ENCODE measurements around the gene GRK3.

GRK3 gene

GRCh38 chr22:25645266-25645665, 80.8 kb downstream of the GRK3 start:
- Mint-ChIP-seq H3K4me1 (peaks cover 36% of the 10 kb centered on the region), H3K27ac (peak overlapping the region in 1 of 2 donors; percentile 69)
- no peak for DNase-seq

GRCh38 chr22:25645964-25646363, 81.5 kb downstream of the GRK3 start:
- ATAC-seq: no peak
- Mint-ChIP-seq H3K27ac (peak overlapping the region in 1 of 2 donors; percentile 30), H3K4me3 (no peak overlapping the region), H3K27me3 (no peaks in the 10 kb centered on the region), H3K9me3 (peaks cover 0 to 6% of the 10 kb centered on the region in 2 donors), H3K4me1 (peaks cover 36% of the 10 kb centered on the region)
- DNase-seq: no peak

More at GRCh38 chr22:25645266-25645665, 80.8 kb downstream of the GRK3 start:
- H3K27me3 Mint-ChIP-seq: no peaks in the 10 kb centered on the region
- ATAC-seq: no peak
- no peak overlapping the region for H3K4me3 Mint-ChIP-seq
- H3K9me3 Mint-ChIP-seq: peaks cover 0 to 6% of the 10 kb centered on the region in 2 donors

- Mint-ChIP-seq H3K27ac (no peak overlapping the region), H3K4me3 (no peak overlapping the region), H3K4me1 (peaks cover 7% of the 10 kb centered on the region), H3K27me3 (no peaks in the 10 kb centered on the region), H3K9me3 (no peaks in the 10 kb centered on the region)
- DNase-seq (no peak), ATAC-seq (no peak)
Measured at GRCh38 chr22:25650833-25651232, 86.4 kb downstream of the GRK3 start.

GRCh38 chr22:25651332-25652085, 87.0 kb downstream of the GRK3 start:
- Mint-ChIP-seq H3K9me3 (no peaks in the 10 kb centered on the region), H3K27me3 (no peaks in the 10 kb centered on the region), H3K4me1 (peaks cover under 1% of the 10 kb centered on the region), H3K4me3 (no peak overlapping the region), H3K27ac (no peak overlapping the region)
- no peak for ATAC-seq
- DNase-seq: no peak

- Mint-ChIP-seq H3K4me1 (peaks cover 5% of the 10 kb centered on the region), H3K4me3 (no peak overlapping the region), H3K27me3 (no peaks in the 10 kb centered on the region), H3K27ac (no peak overlapping the region), H3K9me3 (no peaks in the 10 kb centered on the region)
- ATAC-seq (no peak), DNase-seq (no peak)
Measured at GRCh38 chr22:25654676-25655075, 90.2 kb downstream of the GRK3 start.

- Mint-ChIP-seq H3K4me3 (no peak overlapping the region), H3K27ac (no peak overlapping the region), H3K27me3 (no peaks in the 10 kb centered on the region), H3K9me3 (no peaks in the 10 kb centered on the region), H3K4me1 (peaks cover 5% of the 10 kb centered on the region)
- ATAC-seq (no peak), DNase-seq (no peak)
Measured at GRCh38 chr22:25655371-25655935, 91.0 kb downstream of the GRK3 start.

GRCh38 chr22:25656724-25657123, 92.2 kb downstream of the GRK3 start:
- Mint-ChIP-seq H3K27ac (no peak overlapping the region), H3K9me3 (no peaks in the 10 kb centered on the region), H3K27me3 (no peaks in the 10 kb centered on the region), H3K4me3 (no peak overlapping the region), H3K4me1 (peaks cover 5% of the 10 kb centered on the region)
- DNase-seq (no peak), ATAC-seq (no peak)

GRCh38 chr22:25658633-25659032, 94.2 kb downstream of the GRK3 start:
- Mint-ChIP-seq H3K27ac (no peak overlapping the region), H3K9me3 (no peaks in the 10 kb centered on the region), H3K4me1 (peaks cover 5% of the 10 kb centered on the region), H3K4me3 (no peak overlapping the region), H3K27me3 (no peaks in the 10 kb centered on the region)
- ATAC-seq (no peak), DNase-seq (no peak)

GRCh38 chr22:25659413-25659812, 94.9 kb downstream of the GRK3 start:
- Mint-ChIP-seq H3K27me3 (no peaks in the 10 kb centered on the region), H3K27ac (no peak overlapping the region), H3K4me3 (no peak overlapping the region), H3K4me1 (peaks cover 5% of the 10 kb centered on the region), H3K9me3 (no peaks in the 10 kb centered on the region)
- no peak for DNase-seq
- ATAC-seq: no peak

- peaks cover 5% of the 10 kb centered on the region for H3K4me1 Mint-ChIP-seq
- ATAC-seq: no peak
- no peak for DNase-seq
- H3K9me3 Mint-ChIP-seq: no peaks in the 10 kb centered on the region
- H3K27ac Mint-ChIP-seq: no peak overlapping the region
- H3K27me3 Mint-ChIP-seq: no peaks in the 10 kb centered on the region
- H3K4me3 Mint-ChIP-seq: no peak overlapping the region
Measured at GRCh38 chr22:25660336-25660735, 95.9 kb downstream of the GRK3 start.

GRCh38 chr22:25661073-25661472, 96.6 kb downstream of the GRK3 start:
- Mint-ChIP-seq H3K27ac (no peak overlapping the region), H3K27me3 (no peaks in the 10 kb centered on the region), H3K4me1 (peaks cover 7% of the 10 kb centered on the region), H3K9me3 (no peaks in the 10 kb centered on the region), H3K4me3 (no peak overlapping the region)
- ATAC-seq: no peak
- no peak for DNase-seq

GRCh38 chr22:25663654-25664053, 99.2 kb downstream of the GRK3 start:
- Mint-ChIP-seq H3K27me3 (no peaks in the 10 kb centered on the region), H3K9me3 (no peaks in the 10 kb centered on the region), H3K4me1 (peaks cover 10% of the 10 kb centered on the region), H3K4me3 (no peak overlapping the region), H3K27ac (no peak overlapping the region)
- no peak for ATAC-seq
- DNase-seq: no peak

- no peak overlapping the region for H3K27ac Mint-ChIP-seq
- no peak overlapping the region for H3K4me3 Mint-ChIP-seq
- ATAC-seq (no peak), DNase-seq (no peak)
- no peaks in the 10 kb centered on the region for H3K9me3 Mint-ChIP-seq
- H3K4me1 Mint-ChIP-seq: peaks cover 10% of the 10 kb centered on the region
- no peaks in the 10 kb centered on the region for H3K27me3 Mint-ChIP-seq
Measured at GRCh38 chr22:25666308-25666707, 101.8 kb downstream of the GRK3 start.

GRCh38 chr22:25668437-25668836, 104.0 kb downstream of the GRK3 start:
- Mint-ChIP-seq H3K27me3 (no peaks in the 10 kb centered on the region), H3K4me3 (no peak overlapping the region), H3K4me1 (peaks cover 19% of the 10 kb centered on the region), H3K27ac (no peak overlapping the region), H3K9me3 (no peaks in the 10 kb centered on the region)
- DNase-seq (no peak), ATAC-seq (no peak)

- Mint-ChIP-seq H3K4me1 (peaks cover 19% of the 10 kb centered on the region), H3K27ac (peak overlapping the region; percentile 10 to 67)
- ATAC-seq: no peak
Measured at GRCh38 chr22:25669253-25670069, 105.0 kb downstream of the GRK3 start.

GRCh38 chr22:25670070-25670461, 105.6 kb downstream of the GRK3 start:
- DNase-seq (no peak), ATAC-seq (no peak)
- H3K27ac Mint-ChIP-seq: peak overlapping the region in 1 of 2 donors; percentile 67
- H3K4me3 Mint-ChIP-seq: no peak overlapping the region
- H3K4me1 Mint-ChIP-seq: peaks cover 19% of the 10 kb centered on the region
- no peaks in the 10 kb centered on the region for H3K9me3 Mint-ChIP-seq
- H3K27me3 Mint-ChIP-seq: no peaks in the 10 kb centered on the region

More at GRCh38 chr22:25669253-25670069, 105.0 kb downstream of the GRK3 start:
- H3K4me3 Mint-ChIP-seq: no peak overlapping the region
- H3K27me3 Mint-ChIP-seq: no peaks in the 10 kb centered on the region
- no peak for DNase-seq
- no peaks in the 10 kb centered on the region for H3K9me3 Mint-ChIP-seq

Data from stimulated activated naive CD8-positive, alpha-beta T cell treated with anti-CD3 and anti-CD28 coated beads, Interleukin-15, amount 100 ng/mL, for 72 hours (primary cell).